ENCODE measurements around the gene ABCG4.
A peak's percentile ranks its signal among the peaks of the same experiment; 100 is the strongest.
"Not testable (repeated sequence)": the region's sequence is repeated elsewhere in the genome, so short reads cannot be mapped to it uniquely, and the experiment has no call there.

ABCG4 gene

GRCh38 chr11:119121008-119121810 lies 27.6 kb upstream of the ABCG4 start, which contains the start of gene HINFP:
Gene HINFP, plus strand, starts transcription at chr11:119121580. Its CDS starts 5,365 bp downstream, at chr11:119126945.
- H3K36me3 ChIP-seq (ENCODE audit: insufficient read depth, low read length), result peaks cover 14% of the 10 kb centered on the region
- H3K4me3 ChIP-seq (ENCODE audit: low read length), result peak within 1 kb of the TSS; percentile 78
- no peaks in the 10 kb centered on the region for H3K27me3 ChIP-seq (ENCODE audit: insufficient read depth, low read length)
- peak within 1 kb of the TSS; percentile 48 for H2AFZ ChIP-seq (ENCODE audit: low read depth, low read length)
- H3K4me1 ChIP-seq (ENCODE audit: insufficient read depth, low read length), result peaks cover 14% of the 10 kb centered on the region
- no peaks in the 10 kb centered on the region for H3K9me3 ChIP-seq (ENCODE audit: low read length)

GRCh38 chr11:119121811-119122124 lies 27.1 kb upstream of the ABCG4 start:
- peaks cover 15% of the 10 kb centered on the region for H3K36me3 ChIP-seq (ENCODE audit: insufficient read depth, low read length)
- no peaks in the 10 kb centered on the region for H3K27me3 ChIP-seq (ENCODE audit: insufficient read depth, low read length)

GRCh38 chr11:119125821-119126220 lies 23.0 kb upstream of the ABCG4 start:
- no peak overlapping the region for H3K4me3 ChIP-seq (ENCODE audit: low read length)
- H3K9me3 ChIP-seq (ENCODE audit: low read length), result no peaks in the 10 kb centered on the region
- H3K36me3 ChIP-seq (ENCODE audit: insufficient read depth, low read length), result peaks cover 24% of the 10 kb centered on the region
- peaks cover 9% of the 10 kb centered on the region for H3K4me1 ChIP-seq (ENCODE audit: insufficient read depth, low read length)
- H2AFZ ChIP-seq (ENCODE audit: low read depth, low read length), result no peak overlapping the region
- no peaks in the 10 kb centered on the region for H3K27me3 ChIP-seq (ENCODE audit: insufficient read depth, low read length)

More at GRCh38 chr11:119121811-119122124, 27.1 kb upstream of the ABCG4 start:
- Histone ChIP-seq H2AFZ (ENCODE audit: low read depth, low read length) (peak overlapping the region; percentile 31), H3K4me3 (ENCODE audit: low read length) (peak overlapping the region; percentile 78), H3K4me1 (ENCODE audit: insufficient read depth, low read length) (peaks cover 14% of the 10 kb centered on the region), H3K9me3 (ENCODE audit: low read length) (no peaks in the 10 kb centered on the region)

GRCh38 chr11:119126675-119127268 lies 22.1 kb upstream of the ABCG4 start:
- H3K36me3 ChIP-seq (ENCODE audit: insufficient read depth, low read length), result peaks cover 30% of the 10 kb centered on the region
- peaks cover 9% of the 10 kb centered on the region for H3K4me1 ChIP-seq (ENCODE audit: insufficient read depth, low read length)

GRCh38 chr11:119130662-119131061 lies 18.2 kb upstream of the ABCG4 start:
- no peak overlapping the region for H3K4me3 ChIP-seq (ENCODE audit: low read length)
- H3K27me3 ChIP-seq (ENCODE audit: insufficient read depth, low read length), result no peaks in the 10 kb centered on the region
- no peaks in the 10 kb centered on the region for H3K9me3 ChIP-seq (ENCODE audit: low read length)
- no peaks in the 10 kb centered on the region for H3K4me1 ChIP-seq (ENCODE audit: insufficient read depth, low read length)
- no peak overlapping the region for H2AFZ ChIP-seq (ENCODE audit: low read depth, low read length)
- H3K36me3 ChIP-seq (ENCODE audit: insufficient read depth, low read length), result peaks cover 44% of the 10 kb centered on the region

More at GRCh38 chr11:119126675-119127268, 22.1 kb upstream of the ABCG4 start:
- no peaks in the 10 kb centered on the region for H3K27me3 ChIP-seq (ENCODE audit: insufficient read depth, low read length)
- H3K9me3 ChIP-seq (ENCODE audit: low read length), result no peaks in the 10 kb centered on the region
- no peak overlapping the region for H2AFZ ChIP-seq (ENCODE audit: low read depth, low read length)
- no peak overlapping the region for H3K4me3 ChIP-seq (ENCODE audit: low read length)

GRCh38 chr11:119134389-119134978 lies 14.4 kb upstream of the ABCG4 start:
- no peak overlapping the region for H2AFZ ChIP-seq (ENCODE audit: low read depth, low read length)
- no peak overlapping the region for H3K4me3 ChIP-seq (ENCODE audit: low read length)
- H3K9me3 ChIP-seq (ENCODE audit: low read length), result no peaks in the 10 kb centered on the region
- no peaks in the 10 kb centered on the region for H3K4me1 ChIP-seq (ENCODE audit: insufficient read depth, low read length)
- peaks cover 34% of the 10 kb centered on the region for H3K36me3 ChIP-seq (ENCODE audit: insufficient read depth, low read length)
- H3K27me3 ChIP-seq (ENCODE audit: insufficient read depth, low read length), result no peaks in the 10 kb centered on the region

GRCh38 chr11:119139276-119139675 lies 9.6 kb upstream of the ABCG4 start:
- H2AFZ ChIP-seq (ENCODE audit: low read depth, low read length); H3K36me3 ChIP-seq (ENCODE audit: insufficient read depth, low read length); H3K27me3 ChIP-seq (ENCODE audit: insufficient read depth, low read length); H3K9me3 ChIP-seq (ENCODE audit: low read length); H3K4me1 ChIP-seq (ENCODE audit: insufficient read depth, low read length); H3K4me3 ChIP-seq (ENCODE audit: low read length): not testable (repeated sequence)

GRCh38 chr11:119144825-119145486 lies 3.9 kb upstream of the ABCG4 start:
- H3K36me3 ChIP-seq (ENCODE audit: insufficient read depth, low read length), result no peaks in the 10 kb centered on the region
- H3K27me3 ChIP-seq (ENCODE audit: insufficient read depth, low read length), result peaks cover 25% of the 10 kb centered on the region
- peaks cover 9% of the 10 kb centered on the region for H3K4me1 ChIP-seq (ENCODE audit: insufficient read depth, low read length)
- H3K4me3 ChIP-seq (ENCODE audit: low read length), result no peak overlapping the region
- H3K9me3 ChIP-seq (ENCODE audit: low read length), result no peaks in the 10 kb centered on the region
- no peak overlapping the region for H2AFZ ChIP-seq (ENCODE audit: low read depth, low read length)

GRCh38 chr11:119145551-119145950 lies 3.3 kb upstream of the ABCG4 start:
- Histone ChIP-seq H3K9me3 (ENCODE audit: low read length) (no peaks in the 10 kb centered on the region), H3K4me1 (ENCODE audit: insufficient read depth, low read length) (peaks cover 10% of the 10 kb centered on the region), H3K36me3 (ENCODE audit: insufficient read depth, low read length) (no peaks in the 10 kb centered on the region), H2AFZ (ENCODE audit: low read depth, low read length) (no peak overlapping the region), H3K4me3 (ENCODE audit: low read length) (no peak overlapping the region), H3K27me3 (ENCODE audit: insufficient read depth, low read length) (peaks cover 31% of the 10 kb centered on the region)

GRCh38 chr11:119147604-119148333 lies 1.1 kb upstream of the ABCG4 start:
- Histone ChIP-seq H3K4me3 (ENCODE audit: low read length) (no peak overlapping the region), H3K27me3 (ENCODE audit: insufficient read depth, low read length) (peaks cover 49% of the 10 kb centered on the region), H3K9me3 (ENCODE audit: low read length) (no peaks in the 10 kb centered on the region), H2AFZ (ENCODE audit: low read depth, low read length) (no peak overlapping the region), H3K36me3 (ENCODE audit: insufficient read depth, low read length) (no peaks in the 10 kb centered on the region), H3K4me1 (ENCODE audit: insufficient read depth, low read length) (peaks cover 10% of the 10 kb centered on the region)

- Histone ChIP-seq H3K4me3 (ENCODE audit: low read length) (peak overlapping the region; percentile 47), H3K9me3 (ENCODE audit: low read length) (no peaks in the 10 kb centered on the region), H3K27me3 (ENCODE audit: insufficient read depth, low read length) (peaks cover 52% of the 10 kb centered on the region), H3K36me3 (ENCODE audit: insufficient read depth, low read length) (no peaks in the 10 kb centered on the region), H3K4me1 (ENCODE audit: insufficient read depth, low read length) (peaks cover 10% of the 10 kb centered on the region), H2AFZ (ENCODE audit: low read depth, low read length) (peak overlapping the region; percentile 63)
Observed at GRCh38 chr11:119148720-119149017, 183 bp upstream of the ABCG4 start.

GRCh38 chr11:119149786-119150275 lies 979 bp downstream of the ABCG4 start:
- Histone ChIP-seq H3K9me3 (ENCODE audit: low read length) (no peaks in the 10 kb centered on the region), H3K27me3 (ENCODE audit: insufficient read depth, low read length) (peaks cover 55% of the 10 kb centered on the region), H2AFZ (ENCODE audit: low read depth, low read length) (peak overlapping the region; percentile 63), H3K36me3 (ENCODE audit: insufficient read depth, low read length) (no peaks in the 10 kb centered on the region), H3K4me1 (ENCODE audit: insufficient read depth, low read length) (peaks cover 10% of the 10 kb centered on the region), H3K4me3 (ENCODE audit: low read length) (peak overlapping the region; percentile 47)
